Spinal cord (tissue), 10 donors: ENCODE results near the gene AOPEP. TPM values are rescaled to one million over a fixed set of nuclear protein-coding genes. Genes with fewer than 3 reads are reported as not detected.
"Not testable (repeated sequence)": the region's sequence is repeated elsewhere in the genome, so short reads cannot be mapped to it uniquely, and the experiment has no call there.

ENCODE experiments used
- DNase-seq, 6 donors: peaks; one replicate each; pipeline versions ENCODE4 v3.0.0 to v3.0.0-alpha.2; 2013 to 2015; ENCODE audit warnings: low spot score in 6 of 6, low read depth in 4 of 6
- H3K27ac ChIP-seq: one replicate; pipeline ENCODE4 v1.5.1; 2013; ENCODE audit warnings: low read depth, low read length, control low read depth
- H3K27me3 ChIP-seq: one replicate; pipeline ENCODE4 v1.6.1; 2013; ENCODE audit warnings: low read length; ENCODE audit not compliant: control insufficient read depth, insufficient read depth
- H3K36me3 ChIP-seq: one replicate; pipeline ENCODE4 v1.6.1; 2013; ENCODE audit warnings: low read length; ENCODE audit not compliant: control insufficient read depth, insufficient read depth
- H3K4me1 ChIP-seq: one replicate; pipeline ENCODE4 v1.6.1; 2013; ENCODE audit warnings: low read length; ENCODE audit not compliant: control insufficient read depth, insufficient read depth
- H3K4me3 ChIP-seq: one replicate; pipeline ENCODE4 v1.5.1; 2013; ENCODE audit warnings: low read depth, low read length, control low read depth
- H3K9me3 ChIP-seq: one replicate; pipeline ENCODE4 v1.6.1; 2013; ENCODE audit warnings: low read length; ENCODE audit not compliant: control insufficient read depth, insufficient read depth
- WGBS: methylation state at CpG from one replicate; pipeline ENCODE4 v1.1.5; 2013; ENCODE audit warnings: missing lambda C conversion rate; ENCODE audit not compliant: insufficient coverage; 5-methylcytosine and 5-hydroxymethylcytosine counted together
- polyA plus RNA-seq, 2 donors: library from polyadenylated mRNA; unstranded; fragments of 120-200 nt; gene quantifications; one replicate each; pipeline ENCODE4 v1.2.1, GENCODE V29; 2013; ENCODE audit not compliant: insufficient read length in 2 of 2
- total RNA-seq, 2 donors: library from RNA; depleted of rRNA in 1 of 2; stranded (reverse); fragments of 120-200 nt in 1 of 2; fragments of >200 nt in 1 of 2; gene quantifications; one replicate each; pipeline versions ENCODE4 v1.2.3 to v1.2.4, GENCODE V29; 2013 to 2014
- donor health status: healthy.

The AOPEP gene
- total and polyA plus RNA-seq, 4 donors, result 42.8 to 77.4 (median 56.3) TPM

DNA sequence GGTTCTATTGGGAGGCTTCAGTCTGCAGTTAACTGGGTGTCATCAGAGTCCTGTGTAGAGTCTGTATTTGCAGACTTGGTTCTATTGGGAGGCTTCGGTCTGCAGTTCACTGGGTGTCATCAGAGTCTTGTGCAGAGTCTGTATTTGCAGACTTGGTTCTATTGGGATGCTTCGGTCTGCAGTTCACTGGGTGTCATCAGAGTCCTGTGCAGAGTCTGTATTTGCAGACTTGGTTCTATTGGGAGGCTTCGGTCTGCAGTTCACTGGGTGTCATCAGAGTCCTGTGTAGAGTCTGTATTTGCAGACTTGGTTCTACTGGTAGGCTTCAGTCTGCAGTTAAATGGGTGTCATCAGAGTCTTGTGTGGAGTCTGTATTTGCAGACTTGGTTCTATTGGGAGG, 239.5 kb downstream of the AOPEP start:
- not testable (repeated sequence) for H3K27me3 ChIP-seq, H3K4me1 ChIP-seq, H3K9me3 ChIP-seq, H3K36me3 ChIP-seq, DNase-seq, H3K27ac ChIP-seq, H3K4me3 ChIP-seq
- 94% methylated on average over 2 of the region's 3 CpGs for WGBS

GRCh38 chr9:94967482-94967881, 241.0 kb downstream of the AOPEP start:
- Histone ChIP-seq H3K27ac (no peak overlapping the region), H3K4me1 (peaks cover 3% of the 10 kb centered on the region), H3K36me3 (peaks cover 2% of the 10 kb centered on the region), H3K4me3 (no peak overlapping the region), H3K9me3 (no peaks in the 10 kb centered on the region), H3K27me3 (no peaks in the 10 kb centered on the region)
- WGBS, result 100% methylated on average over 1 of the region's 1 CpG
- no peak for DNase-seq

DNA sequence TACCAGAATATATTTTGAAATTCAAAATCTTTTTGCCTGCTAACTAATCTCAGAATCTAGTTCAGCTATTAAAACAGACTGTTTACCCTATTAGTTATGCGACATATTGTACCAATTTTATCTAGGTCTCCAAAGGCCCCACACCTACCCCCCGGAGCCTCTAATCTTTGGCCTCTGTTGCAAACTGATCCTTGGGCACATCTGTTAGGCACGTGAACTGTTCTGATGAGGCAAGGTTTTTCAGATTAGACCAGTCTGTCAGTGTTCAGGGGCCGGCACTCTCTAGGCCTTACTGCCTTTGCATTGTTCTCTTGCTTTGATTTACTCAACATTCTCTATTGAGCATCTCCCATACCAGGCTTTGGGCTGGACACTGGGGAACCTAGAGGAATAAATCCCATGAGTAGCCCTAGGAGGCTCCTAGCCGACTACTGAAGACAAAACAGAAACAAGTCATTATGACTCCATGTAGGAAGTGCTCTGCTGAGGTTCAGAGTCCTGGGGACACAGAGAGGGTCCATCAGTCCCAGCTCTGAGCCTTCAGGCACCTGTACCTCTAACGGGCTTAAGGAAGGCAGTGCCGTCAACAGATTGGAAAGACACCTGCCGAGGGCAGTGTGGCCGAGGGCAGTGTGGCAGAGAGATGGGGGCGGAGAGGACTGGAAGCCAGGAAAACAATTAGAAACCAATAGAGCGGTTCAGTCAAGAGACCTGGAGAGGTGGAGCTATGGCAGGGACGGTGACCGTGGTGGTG, 245.1 kb downstream of the AOPEP start:
- H3K27me3 ChIP-seq, result no peaks in the 10 kb centered on the region
- peaks cover 2% of the 10 kb centered on the region for H3K36me3 ChIP-seq
- H3K4me1 ChIP-seq, result peaks cover 11% of the 10 kb centered on the region
- H3K9me3 ChIP-seq, result no peaks in the 10 kb centered on the region
- WGBS, result 86% methylated on average over 13 of the region's 13 CpGs
- DNase-seq, result no peak
- no peak overlapping the region for H3K4me3 ChIP-seq
- H3K27ac ChIP-seq, result no peak overlapping the region

DNA sequence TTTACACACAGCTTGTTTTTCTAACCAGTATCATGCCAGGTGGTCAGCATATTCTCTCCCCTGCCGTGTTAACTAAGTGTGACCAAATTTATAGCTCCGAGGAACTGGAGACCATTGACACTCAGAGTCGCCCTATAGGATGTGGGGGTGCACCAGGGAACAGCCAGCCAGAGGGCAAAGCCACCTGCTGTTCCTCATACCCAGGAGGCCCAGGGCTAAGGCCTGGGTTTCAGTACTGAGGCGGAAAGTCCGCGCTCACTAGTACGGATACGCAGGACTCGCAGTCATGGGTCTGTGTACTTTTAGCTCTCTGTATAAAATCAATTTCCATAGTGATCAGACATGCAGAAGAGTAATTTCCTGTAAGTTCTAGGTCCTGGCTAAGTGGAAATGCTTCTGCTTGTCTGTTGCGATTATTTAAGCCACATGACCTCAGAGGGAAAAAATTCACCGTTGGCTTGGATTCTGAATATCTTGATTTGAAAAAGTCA, 247.0 kb downstream of the AOPEP start:
- DNase-seq, result no peak
- H3K36me3 ChIP-seq, result peaks cover 5% of the 10 kb centered on the region
- no peak overlapping the region for H3K4me3 ChIP-seq
- H3K4me1 ChIP-seq, result peaks cover 11% of the 10 kb centered on the region
- no peaks in the 10 kb centered on the region for H3K27me3 ChIP-seq
- no peaks in the 10 kb centered on the region for H3K9me3 ChIP-seq
- 49% methylated on average over 3 of the region's 11 CpGs for WGBS
- H3K27ac ChIP-seq, result no peak overlapping the region

GRCh38 chr9:94974154-94974879, 247.8 kb downstream of the AOPEP start:
- DNase-seq, result no peak
- no peak overlapping the region for H3K27ac ChIP-seq
- 78% methylated on average over 6 of the region's 10 CpGs for WGBS
- H3K4me1 ChIP-seq, result peaks cover 11% of the 10 kb centered on the region
- no peak overlapping the region for H3K4me3 ChIP-seq
- no peaks in the 10 kb centered on the region for H3K9me3 ChIP-seq
- peaks cover 5% of the 10 kb centered on the region for H3K36me3 ChIP-seq
- no peaks in the 10 kb centered on the region for H3K27me3 ChIP-seq

GRCh38 chr9:94975480-94975879, 249.0 kb downstream of the AOPEP start:
- Histone ChIP-seq H3K4me1 (peaks cover 18% of the 10 kb centered on the region), H3K9me3 (no peaks in the 10 kb centered on the region), H3K27ac (no peak overlapping the region), H3K4me3 (no peak overlapping the region), H3K27me3 (no peaks in the 10 kb centered on the region), H3K36me3 (peaks cover 14% of the 10 kb centered on the region)
- WGBS, result 92% methylated on average over 11 of the region's 11 CpGs
- no peak for DNase-seq

- H3K9me3 ChIP-seq, result no peaks in the 10 kb centered on the region
- peaks cover 24% of the 10 kb centered on the region for H3K4me1 ChIP-seq
- DNase-seq, result no peak
- peaks cover 14% of the 10 kb centered on the region for H3K36me3 ChIP-seq
- 85% methylated on average over 3 of the region's 4 CpGs for whole genome bisulfite sequencing
- H3K27ac ChIP-seq, result no peak overlapping the region
- H3K4me3 ChIP-seq, result no peak overlapping the region
- no peaks in the 10 kb centered on the region for H3K27me3 ChIP-seq
Measured at GRCh38 chr9:94976077-94976476, 249.6 kb downstream of the AOPEP start.

DNA sequence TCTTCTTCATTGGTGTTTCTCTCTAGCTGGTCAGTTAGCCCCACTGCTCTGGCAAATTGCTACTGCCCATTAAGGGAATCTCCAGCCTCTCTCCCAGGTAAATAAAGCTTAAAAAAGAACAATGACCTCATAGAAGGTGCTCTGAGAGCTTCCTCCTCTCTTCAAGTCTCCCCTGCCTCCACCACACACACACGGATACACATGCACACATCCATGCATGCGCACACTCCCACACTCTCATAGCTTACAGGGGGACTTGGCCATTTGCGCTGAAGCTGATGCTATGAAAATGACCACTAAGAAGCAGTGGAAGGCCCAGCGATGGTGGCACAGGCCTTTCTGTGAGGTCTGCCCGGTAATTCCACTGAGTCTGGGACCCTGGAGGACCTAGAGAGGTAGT, 250.9 kb downstream of the AOPEP start:
- Histone ChIP-seq H3K4me3 (no peak overlapping the region), H3K27ac (no peak overlapping the region), H3K9me3 (no peaks in the 10 kb centered on the region), H3K36me3 (peaks cover 14% of the 10 kb centered on the region), H3K27me3 (no peaks in the 10 kb centered on the region), H3K4me1 (peaks cover 21% of the 10 kb centered on the region)
- WGBS, result 81% methylated on average over 5 of the region's 5 CpGs
- no peak for DNase-seq

DNA sequence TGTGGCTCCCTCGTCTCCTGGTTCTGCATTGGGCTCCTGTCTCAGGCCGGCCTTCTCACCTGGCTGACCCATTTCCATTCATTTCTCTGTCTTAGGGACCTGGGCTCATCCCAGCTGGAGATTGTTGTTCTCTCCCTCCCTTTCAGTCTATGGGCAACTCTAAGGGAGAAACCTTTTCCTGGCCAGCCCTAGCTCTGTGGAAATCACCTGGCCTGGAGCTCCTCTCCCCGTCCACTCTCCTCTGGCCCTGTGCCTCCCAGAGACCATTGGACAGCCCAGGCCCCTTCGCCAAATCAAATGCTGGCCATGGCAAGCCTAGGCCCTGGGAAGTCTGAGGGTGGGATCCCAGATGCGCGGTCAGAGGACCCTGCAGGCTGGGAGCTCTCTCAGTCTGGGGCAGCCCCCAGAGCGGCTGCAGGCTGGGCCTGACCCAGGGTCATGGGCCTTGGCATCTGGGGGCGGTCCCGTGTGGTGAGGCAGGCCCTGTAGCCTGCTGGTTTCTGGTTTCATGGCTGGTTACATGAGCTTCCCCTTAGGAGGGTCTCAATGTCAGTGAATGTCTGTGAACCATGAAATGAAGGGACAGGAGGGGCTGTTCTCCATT, 253.5 kb downstream of the AOPEP start:
- H3K4me3 ChIP-seq, result no peak overlapping the region
- 87% methylated on average over 9 of the region's 9 CpGs for WGBS
- no peak overlapping the region for H3K27ac ChIP-seq
- no peaks in the 10 kb centered on the region for H3K27me3 ChIP-seq
- no peaks in the 10 kb centered on the region for H3K9me3 ChIP-seq
- peaks cover 14% of the 10 kb centered on the region for H3K36me3 ChIP-seq
- peaks cover 18% of the 10 kb centered on the region for H3K4me1 ChIP-seq
- DNase-seq, result no peak
